ENCODE measurements around the gene RAPGEF4. TPM values are rescaled to one million over a fixed set of nuclear protein-coding genes. Genes with fewer than 3 reads are reported as not detected.
"Not testable (repeated sequence)": the region's sequence is repeated elsewhere in the genome, so short reads cannot be mapped to it uniquely, and the experiment has no call there.

RAPGEF4 gene
- total and polyA plus RNA-seq, 2 of the 13 experiments (the other 11 are each of a cell fraction or from before 2014, with no cell fraction given), result 0.78 to 0.91 TPM

- in situ Hi-C loops (cut with HindIII; ENCODE audit: extremely low pct_ligation_motif_present, low pct_unique_long_range_greater_than_20kb), result no loop called here
- no peaks in the 10 kb centered on the region for H3K79me2 ChIP-seq (ENCODE audit: insufficient read depth, low read length)
- TF ChIP-seq ZBTB42 (CRISPR knock-in tag; IDR thresholded peaks at IDR 0.05), result no peak
- no peaks in the 10 kb centered on the region for H3K9me3 ChIP-seq (ENCODE audit: low read length)
- H3K27ac ChIP-seq (ENCODE audit: extremely low read length, insufficient read depth, low read length), result no peak overlapping the region
- no peak overlapping the region for H3K9ac ChIP-seq (ENCODE audit: insufficient read depth, low read depth, low read length)
- intact Hi-C loops (cut with micrococcal nuclease; ENCODE audit: unreplicated experiment), result no loop called here
- DNase-seq (ENCODE audit: low spot score) (no peak), ATAC-seq (peak; percentile 35; the same call in 2 of the 3 replicates), FAIRE-seq (peak; percentile 32)
- H3K36me3 ChIP-seq (replicated peaks in 1 of 2; ENCODE audit: control insufficient read depth in 1 of 2, insufficient read depth in 2 of 2, low read length in 2 of 2), result no peaks in the 10 kb centered on the region
- no peaks in the 10 kb centered on the region for H3K27me3 ChIP-seq (ENCODE audit: control insufficient read depth in 1 of 2, insufficient read depth in 2 of 2, low read length in 2 of 2)
- WGBS (ENCODE audit: low lambda C conversion rate), result 52% methylated on average over 12 of the region's 12 CpGs
- no TSS peak for BruUV-seq (replicated peaks)
- no peak overlapping the region for H3K4me2 ChIP-seq (ENCODE audit: low read depth, low read length)
- H2AFZ ChIP-seq (ENCODE audit: low read length), result no peak overlapping the region
- POLR2A ChIA-PET, result interaction anchor here (1.4 kb wide), 1 partner anchor 11 kb away, joined by 7 read pairs; no protein-coding TSS in a partner anchor
- H3K4me1 ChIP-seq (ENCODE audit: insufficient read depth, low read length), result peaks cover 14% of the 10 kb centered on the region
- H4K20me1 ChIP-seq (ENCODE audit: insufficient read depth, low read length), result no peaks in the 10 kb centered on the region
- no peak overlapping the region for H3K4me3 ChIP-seq (replicated peaks in 1 of 3; ENCODE audit: insufficient read depth in 1 of 3, low read depth in 2 of 3, low read length in 3 of 3)
- CTCF ChIA-PET (ENCODE audit: low intra/inter-chr PET ratio, low total read pairs), result no interaction called here
Measured at GRCh38 chr2:173037245-173038120, 301.8 kb downstream of the RAPGEF4 start.

GRCh38 chr2:173038257-173038656 lies 302.6 kb downstream of the RAPGEF4 start:
- H3K9ac ChIP-seq (ENCODE audit: insufficient read depth, low read depth, low read length); H3K4me3 ChIP-seq (replicated peaks in 1 of 3; ENCODE audit: insufficient read depth in 1 of 3, low read depth in 2 of 3, low read length in 3 of 3); H3K27me3 ChIP-seq (ENCODE audit: control insufficient read depth in 1 of 2, insufficient read depth in 2 of 2, low read length in 2 of 2); H3K9me3 ChIP-seq (ENCODE audit: low read length); H3K4me2 ChIP-seq (ENCODE audit: low read depth, low read length); BruUV-seq (replicated peaks); H3K27ac ChIP-seq (ENCODE audit: extremely low read length, insufficient read depth, low read length); H3K79me2 ChIP-seq (ENCODE audit: insufficient read depth, low read length); intact Hi-C loops (cut with micrococcal nuclease; ENCODE audit: unreplicated experiment); H2AFZ ChIP-seq (ENCODE audit: low read length); H4K20me1 ChIP-seq (ENCODE audit: insufficient read depth, low read length); CTCF ChIA-PET (ENCODE audit: low intra/inter-chr PET ratio, low total read pairs); H3K36me3 ChIP-seq (replicated peaks in 1 of 2; ENCODE audit: control insufficient read depth in 1 of 2, insufficient read depth in 2 of 2, low read length in 2 of 2); in situ Hi-C loops (cut with HindIII; ENCODE audit: extremely low pct_ligation_motif_present, low pct_unique_long_range_greater_than_20kb); TF ChIP-seq FOXA1 (IDR thresholded peaks at IDR 0.05): not testable (repeated sequence)
- POLR2A ChIA-PET, result interaction anchor here (1.4 kb wide), 1 partner anchor 11 kb away, joined by 7 read pairs; no protein-coding TSS in a partner anchor
- WGBS (ENCODE audit: low lambda C conversion rate), result 8% methylated on average over 2 of the region's 2 CpGs
- DNase-seq (ENCODE audit: low spot score) (peak; percentile 67), ATAC-seq (peak; percentile 61), FAIRE-seq (peak; percentile 61)
- peaks cover 14% of the 10 kb centered on the region for H3K4me1 ChIP-seq (ENCODE audit: insufficient read depth, low read length)
- TF ChIP-seq ZNF331 (CRISPR knock-in tag; IDR thresholded peaks at IDR 0.05) (0 out of 2 replicates have a peak, but pooled peaks have one; percentile 39), FOXA1 (CRISPR knock-in tag; IDR thresholded peaks at IDR 0.05) (peak; percentile 64), TCF7 (IDR thresholded peaks at IDR 0.05; ENCODE audit: low read depth) (peak; percentile 42; the same call in 1 of the 2 replicates), FOXA3 (CRISPR knock-in tag; IDR thresholded peaks at IDR 0.05) (peak; percentile 41; the same call in 1 of the 2 replicates), TEAD3 (CRISPR knock-in tag; optimal IDR thresholded peaks at IDR 0.05; ENCODE audit: borderline replicate concordance) (peak; percentile 17), FOSL2 (CRISPR knock-in tag; IDR thresholded peaks at IDR 0.05) (peak; percentile 47), MNT (IDR thresholded peaks at IDR 0.05) (peak; percentile 53; the same call in 1 of the 2 replicates), HMG20A (CRISPR knock-in tag; IDR thresholded peaks at IDR 0.05; ENCODE audit: borderline replicate concordance) (0 out of 2 replicates have a peak, but pooled peaks have one; percentile 21), PATZ1 (CRISPR knock-in tag; IDR thresholded peaks at IDR 0.05) (0 out of 2 replicates have a peak, but pooled peaks have one; percentile 15), GATAD2A (CRISPR knock-in tag; IDR thresholded peaks at IDR 0.05) (0 out of 2 replicates have a peak, but pooled peaks have one; percentile 17), BCL6 (CRISPR knock-in tag; IDR thresholded peaks at IDR 0.05) (peak; percentile 84)

Measured in HepG2 (cell line).